Adipose tissue (tissue), 3 donors: ENCODE results near the gene BMPR1A. TPM values are rescaled to one million over a fixed set of nuclear protein-coding genes. Genes with fewer than 3 reads are reported as not detected.

Experiments
- H3K27ac ChIP-seq: one replicate; pipeline ENCODE4 v1.5.1; 2013; ENCODE audit warnings: low read depth, low read length
- WGBS, 3 donors: extraction: QIAGEN DNeasy Blood & Tissue Kit; methylation state at CpG; one replicate each; pipeline ENCODE4 v1.1.7; 2013; 5-methylcytosine and 5-hydroxymethylcytosine counted together
- polyA plus RNA-seq, 3 donors: library from polyadenylated mRNA; stranded (reverse); fragments of 200-250 nt; gene quantifications; one replicate each; pipeline ENCODE4 v1.2.3, GENCODE V29; 2013
- donor health status: healthy with polysubstance abuse.
- donor health status: Bipolar disorder and iron deficiency.
- donor health status: healthy.

The BMPR1A gene
- 10 to 100 TPM in 2 of 3 donors, 1 to 10 TPM in 1; 6.5 to 12.8 (median 12.3) TPM for polyA plus RNA-seq

DNA sequence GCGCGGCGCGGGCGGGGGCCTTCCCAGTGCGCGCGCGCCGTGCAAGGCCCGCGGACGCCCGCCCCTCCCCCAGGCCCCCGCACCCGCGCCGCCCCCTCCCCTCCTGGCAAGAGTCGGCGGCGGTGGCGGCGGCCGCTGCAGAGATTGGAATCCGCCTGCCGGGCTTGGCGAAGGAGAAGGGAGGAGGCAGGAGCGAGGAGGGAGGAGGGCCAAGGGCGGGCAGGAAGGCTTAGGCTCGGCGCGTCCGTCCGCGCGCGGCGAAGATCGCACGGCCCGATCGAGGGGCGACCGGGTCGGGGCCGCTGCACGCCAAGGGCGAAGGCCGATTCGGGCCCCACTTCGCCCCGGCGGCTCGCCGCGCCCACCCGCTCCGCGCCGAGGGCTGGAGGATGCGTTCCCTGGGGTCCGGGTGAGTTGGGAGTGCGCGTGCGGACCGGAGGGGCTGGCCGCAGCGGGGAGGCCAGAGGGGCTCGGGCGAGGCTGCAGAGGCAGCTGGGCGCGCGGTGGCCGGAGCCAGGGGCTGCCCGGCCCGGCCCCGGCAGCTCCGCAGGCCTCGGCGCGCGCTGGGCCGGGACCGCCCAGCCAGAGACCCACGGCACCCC, at the start of gene BMPR1A:
BMPR1A (plus strand) TSS at position 109 of the 602 bp plus-strand sequence. CDS start 119,400 bp downstream, outside the sequence.
- 0 to 3% (median 1%) methylated on average over 19 to 80 of the region's 85 CpGs for WGBS, 3 donors
- H3K27ac ChIP-seq: no peak within 1 kb of the TSS

DNA sequence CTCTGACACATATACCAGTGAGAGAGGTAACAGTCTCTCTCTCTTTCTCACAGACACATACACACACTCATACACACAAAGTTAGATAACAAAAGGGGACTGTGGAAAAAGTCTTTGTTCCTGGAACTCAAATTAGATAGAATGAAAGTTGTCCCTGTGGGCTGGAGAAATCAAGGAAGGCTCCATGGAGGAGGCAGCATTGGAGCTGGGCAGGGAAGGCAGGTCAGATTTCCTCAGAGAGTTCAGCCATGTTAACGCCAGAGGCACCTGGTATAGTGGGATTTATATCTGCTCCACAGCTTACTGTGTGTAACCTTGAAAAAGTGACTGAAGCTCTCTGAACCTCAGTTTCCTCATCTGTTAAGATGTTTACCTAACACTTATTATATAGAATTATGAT, 49.4 kb upstream of the BMPR1A start:
- H3K27ac ChIP-seq: no peak overlapping the region
- 84 to 96% (median 94%) methylated on average over 1 of the region's 1 CpG for WGBS, 3 donors

DNA sequence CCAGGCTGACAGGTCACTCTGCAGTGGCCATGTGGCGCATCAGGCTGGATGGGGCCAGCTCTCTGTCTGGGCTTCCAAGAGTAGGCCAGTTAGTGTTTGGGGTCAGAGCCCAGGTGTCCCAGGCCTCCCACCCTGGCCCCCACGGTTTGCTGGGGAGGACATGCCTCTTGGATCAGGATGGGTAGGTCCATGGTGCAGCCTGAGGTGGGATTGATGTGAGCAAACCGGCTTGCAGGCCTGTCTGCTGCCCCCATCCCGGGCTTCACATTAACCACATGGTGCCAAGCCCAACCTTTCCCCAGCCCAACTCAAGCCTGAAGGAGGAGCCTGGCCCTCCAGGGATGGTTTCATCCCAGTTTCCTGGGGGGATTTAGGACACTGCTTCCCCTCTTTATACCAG, 48.9 kb upstream of the BMPR1A start:
- WGBS, 3 donors: 67 to 70% (median 69%) methylated on average over 4 of the region's 4 CpGs
- no peak overlapping the region for H3K27ac ChIP-seq

DNA sequence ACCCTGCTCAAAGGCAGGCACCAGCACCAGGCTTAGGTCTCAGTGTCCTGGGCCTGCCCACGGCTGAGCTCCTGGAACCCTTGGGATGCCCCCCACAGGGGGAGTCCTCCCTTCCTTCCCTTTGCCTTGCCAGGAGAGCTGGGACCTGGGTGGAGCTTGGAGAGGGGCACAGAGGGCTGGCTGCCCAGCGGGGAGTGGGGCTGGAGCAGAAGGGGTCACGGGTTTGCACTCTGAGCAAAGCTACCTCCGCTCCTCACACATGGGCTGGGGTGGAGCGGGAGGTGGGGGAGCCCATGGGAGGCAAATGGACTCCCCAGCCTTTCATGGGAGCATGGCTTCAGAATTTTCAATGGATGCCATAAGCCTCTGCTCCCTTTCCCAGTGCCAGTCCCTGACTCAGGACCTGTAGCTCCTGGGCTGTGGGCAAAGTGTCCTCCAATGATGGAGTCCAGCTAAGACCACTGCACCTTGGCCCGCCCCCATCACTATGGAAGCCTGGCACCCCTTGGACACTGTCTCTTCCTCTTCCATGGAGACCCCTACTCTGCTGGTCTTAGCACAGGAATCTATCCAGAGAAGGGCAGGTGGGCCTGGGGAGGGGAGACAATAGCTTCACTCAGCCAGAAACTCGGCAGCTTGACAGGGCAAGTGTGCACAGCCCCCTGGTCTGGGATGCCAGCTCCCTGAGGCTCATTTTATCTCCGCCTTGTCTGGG, 48.2 kb upstream of the BMPR1A start:
- H3K27ac ChIP-seq: no peak overlapping the region
- WGBS, 3 donors: 85 to 91% (median 88%) methylated on average over 8 of the region's 8 CpGs

DNA sequence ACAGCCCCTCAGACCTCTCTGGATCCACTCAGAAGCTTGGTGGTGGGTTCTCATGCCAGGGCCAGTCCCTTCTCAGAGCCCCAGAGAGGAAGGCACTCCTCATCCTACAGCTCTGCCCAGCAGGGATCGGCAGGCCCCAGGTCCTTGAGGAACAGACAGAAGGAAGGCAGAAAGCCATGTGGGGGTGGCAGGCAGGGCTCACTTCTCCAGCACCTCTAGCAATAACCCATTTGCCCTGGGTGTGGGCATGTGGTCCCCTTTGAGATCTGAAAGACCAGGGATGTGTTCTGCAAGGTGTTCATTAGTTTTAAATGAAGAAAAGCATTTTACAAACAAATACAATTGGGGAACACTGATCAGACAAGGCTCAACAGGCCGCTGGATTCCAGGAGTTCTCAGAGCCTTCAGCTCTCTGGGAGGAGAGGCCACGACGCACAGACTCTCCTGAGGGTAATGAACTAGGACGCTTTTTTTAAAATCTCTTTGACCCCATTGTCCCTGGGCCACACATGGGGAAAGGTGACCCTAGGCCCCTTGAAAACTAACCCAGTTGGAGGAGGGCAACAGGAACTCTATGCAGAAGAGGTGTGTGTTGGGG, 47.5 kb upstream of the BMPR1A start:
- 67 to 78% (median 68%) methylated on average over 5 of the region's 5 CpGs for WGBS, 3 donors
- no peak overlapping the region for H3K27ac ChIP-seq

DNA sequence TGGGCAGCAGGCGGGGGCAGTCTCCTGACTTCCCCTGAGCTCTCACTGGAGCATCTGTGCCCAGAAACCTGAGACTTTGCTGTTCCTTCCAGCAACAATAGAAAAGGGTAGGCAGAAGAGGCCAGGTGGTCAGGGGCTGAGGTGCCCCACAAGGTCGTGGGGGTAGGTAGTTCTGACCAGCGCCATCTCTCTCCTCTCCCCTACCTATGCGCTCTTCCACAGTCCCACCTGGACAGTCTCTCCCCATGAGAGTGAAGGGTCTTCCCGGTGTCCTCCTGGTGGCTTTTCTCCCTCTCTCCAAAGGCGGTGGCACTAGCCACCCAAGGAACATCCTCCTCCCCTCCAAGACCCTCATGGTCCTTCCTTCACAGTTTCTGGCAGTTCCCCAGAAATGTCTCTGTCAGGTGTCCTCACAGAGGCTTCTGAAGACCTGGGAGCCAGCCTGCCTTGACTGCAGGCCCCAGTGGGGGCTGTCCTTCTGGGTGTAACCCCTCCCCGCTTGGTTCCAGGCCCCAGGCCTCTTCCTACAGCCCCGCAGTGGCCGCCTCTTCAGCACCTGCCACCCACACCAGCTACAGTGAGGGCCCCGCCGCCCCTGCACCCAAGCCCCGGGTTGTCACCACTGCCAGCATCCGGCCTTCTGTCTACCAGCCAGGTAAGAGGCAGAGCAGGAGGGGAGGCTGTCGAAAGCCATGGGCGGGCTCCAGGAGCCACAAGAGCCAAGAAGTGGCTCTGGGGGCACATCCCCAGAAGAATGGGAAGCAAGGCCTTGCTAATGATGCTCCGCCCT, 46.8 kb upstream of the BMPR1A start:
- WGBS, 3 donors: 89 to 95% (median 93%) methylated on average over 16 of the region's 16 CpGs
- no peak overlapping the region for H3K27ac ChIP-seq

DNA sequence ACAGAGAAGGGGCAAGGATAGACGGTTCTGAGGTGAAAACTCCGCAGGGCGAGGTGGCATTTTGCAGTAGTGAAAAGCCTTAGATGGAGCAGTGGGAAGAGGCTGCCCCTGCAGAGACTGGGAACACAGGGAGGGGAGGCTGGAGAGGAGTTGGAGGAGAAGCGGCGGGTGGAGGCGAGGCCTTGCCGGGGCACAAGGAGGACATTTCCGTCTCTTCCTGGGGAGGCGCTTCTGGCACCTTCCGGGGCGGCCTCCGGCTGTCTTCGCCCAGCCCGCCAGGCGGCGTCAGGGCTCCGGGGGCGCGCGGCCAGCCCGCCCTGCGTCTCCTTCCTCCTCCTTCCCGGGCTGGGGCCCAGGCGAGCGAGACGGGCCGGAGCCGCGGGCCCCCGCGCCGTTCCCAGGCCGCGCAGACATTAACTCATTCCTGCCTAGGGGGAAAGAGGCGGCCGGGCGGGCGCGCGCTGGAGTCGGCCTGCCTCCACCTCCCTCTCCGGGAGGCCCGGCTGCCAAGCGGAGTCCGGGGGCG, 45.4 kb upstream of the BMPR1A start:
- 3 to 8% (median 5%) methylated on average over 21 to 46 of the region's 46 CpGs for whole genome bisulfite sequencing, 3 donors
- no peak overlapping the region for H3K27ac ChIP-seq

DNA sequence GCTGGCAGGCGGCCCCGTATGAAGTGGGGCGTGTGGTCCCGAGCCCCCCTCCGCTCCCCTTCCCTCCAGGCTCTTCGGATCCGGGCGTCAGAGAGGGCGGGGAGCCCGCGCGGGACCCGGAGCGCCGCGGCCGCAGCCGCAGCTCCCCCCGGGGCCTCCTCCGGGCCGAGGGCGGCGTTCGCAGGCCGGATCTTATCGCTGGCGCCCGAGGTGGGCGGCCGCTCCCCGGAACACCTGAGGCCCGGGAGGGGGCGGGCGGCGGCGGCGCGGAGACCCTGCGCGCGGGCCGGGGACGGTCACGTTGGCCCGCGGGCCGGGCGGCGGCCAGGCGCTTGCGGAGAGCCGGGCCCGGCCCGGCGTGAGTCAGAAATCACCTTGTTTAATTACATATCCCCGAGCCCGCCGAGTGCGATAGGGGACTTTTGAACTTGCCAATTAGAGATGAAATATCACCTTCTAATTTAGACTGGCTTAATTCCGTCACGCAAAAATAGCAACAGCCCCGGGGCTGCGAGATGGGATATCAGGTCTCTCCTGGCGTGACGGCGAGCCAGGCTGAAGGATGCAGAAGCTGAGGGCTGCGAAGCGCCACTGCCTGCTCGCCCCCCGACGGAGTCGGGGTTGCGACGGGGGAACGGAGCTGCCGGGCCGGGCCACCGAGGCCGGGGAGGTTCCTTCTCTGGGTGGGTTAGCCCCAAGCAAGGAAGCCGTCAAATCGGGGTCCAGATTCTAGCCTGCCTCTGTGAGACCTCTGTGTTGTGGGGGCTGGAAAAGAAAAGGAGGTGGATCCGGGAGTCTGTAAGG, 44.7 kb upstream of the BMPR1A start:
- no peak overlapping the region for H3K27ac ChIP-seq
- 0 to 1% (median 0%) methylated on average over 73 to 82 of the region's 82 CpGs for WGBS, 3 donors

DNA sequence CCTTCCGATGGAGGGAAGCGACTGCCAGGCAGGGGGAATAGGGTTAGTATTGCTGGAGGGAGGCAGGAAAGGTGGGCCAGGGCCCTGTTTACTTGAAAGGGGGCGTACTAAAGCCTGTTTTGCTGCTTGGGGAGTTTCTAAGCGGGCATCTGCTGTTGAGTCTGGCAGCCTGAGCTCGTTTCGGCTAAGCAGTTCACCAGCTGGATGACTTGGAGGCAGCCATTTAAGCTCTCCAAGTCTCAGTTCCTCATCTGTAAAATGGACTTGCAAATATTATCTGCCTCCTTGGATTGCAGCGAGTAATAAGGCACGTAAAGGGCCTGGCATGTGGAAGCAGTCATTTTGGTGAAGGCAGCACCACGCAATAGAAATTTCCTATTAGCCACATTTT, 44.1 kb upstream of the BMPR1A start:
- H3K27ac ChIP-seq: no peak overlapping the region
- 43 to 48% (median 48%) methylated on average over 9 of the region's 9 CpGs for WGBS, 3 donors

DNA sequence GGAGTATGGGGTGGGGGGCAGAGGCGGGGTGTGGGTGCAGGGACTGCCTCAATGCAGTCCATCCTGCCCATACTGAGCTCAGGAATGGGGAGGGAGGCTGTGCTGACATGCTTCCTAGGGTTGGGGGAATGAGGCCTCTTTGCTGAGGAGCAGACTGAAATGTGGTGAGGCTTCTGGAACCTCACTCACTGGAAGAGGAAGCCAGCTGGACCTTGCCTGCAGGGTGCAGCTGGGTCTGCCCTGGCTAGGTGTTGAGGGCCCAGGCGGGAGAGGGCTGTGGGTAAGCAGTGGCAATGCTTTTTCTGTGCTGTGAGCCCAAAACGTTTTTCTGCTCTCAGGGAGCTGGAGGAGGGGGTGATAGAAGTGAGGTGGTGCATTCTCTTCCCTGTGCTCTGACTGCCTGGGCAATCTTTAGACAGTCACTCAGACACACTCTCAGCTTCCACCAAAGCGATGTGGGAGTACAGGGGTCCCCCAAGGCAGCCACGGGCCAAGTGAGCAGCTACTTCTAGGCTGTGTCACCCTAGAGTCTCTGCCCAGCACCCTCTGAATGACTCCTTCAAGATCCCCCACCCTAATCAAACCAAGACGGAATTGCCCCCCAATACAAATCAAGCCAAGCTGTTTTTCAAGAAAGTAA, 41.1 kb upstream of the BMPR1A start:
- WGBS, 3 donors: 70 to 77% (median 74%) methylated on average over 6 of the region's 6 CpGs
- H3K27ac ChIP-seq: no peak overlapping the region

DNA sequence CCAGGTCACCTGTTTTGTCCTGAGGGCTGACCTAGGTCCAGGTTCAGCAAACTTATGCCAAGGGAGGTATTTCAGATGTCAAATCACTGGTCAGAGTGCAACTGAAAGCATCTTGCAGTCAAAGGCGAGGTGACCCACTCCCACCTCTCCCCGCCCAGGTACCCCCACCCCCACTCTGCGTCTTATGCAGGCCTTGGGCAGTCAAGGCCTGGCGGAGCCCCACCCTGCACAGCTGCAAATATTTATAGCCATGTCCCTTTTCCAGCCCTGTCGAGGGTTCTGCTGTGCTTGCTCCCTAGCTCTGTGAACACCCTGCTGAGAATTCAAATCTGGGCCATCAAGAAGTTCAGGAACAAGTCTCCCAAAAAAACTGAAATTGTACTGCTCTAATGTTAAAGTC, 40.6 kb upstream of the BMPR1A start:
- no peak overlapping the region for H3K27ac ChIP-seq

DNA sequence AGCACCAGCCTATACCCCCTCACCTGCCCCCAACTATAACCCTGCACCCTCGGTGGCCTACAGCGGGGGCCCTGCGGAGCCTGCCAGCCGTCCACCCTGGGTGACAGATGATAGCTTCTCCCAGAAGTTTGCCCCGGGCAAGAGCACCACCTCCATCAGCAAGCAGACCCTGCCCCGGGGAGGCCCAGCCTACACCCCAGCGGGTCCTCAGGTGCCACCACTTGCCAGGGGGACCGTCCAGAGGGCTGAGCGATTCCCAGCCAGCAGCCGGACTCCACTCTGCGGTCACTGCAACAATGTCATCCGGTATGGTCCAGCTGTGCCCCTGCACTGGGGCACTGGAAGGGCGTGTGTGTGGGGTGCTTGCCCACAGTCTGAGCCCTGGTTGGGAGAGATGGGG, 40.0 kb upstream of the BMPR1A start:
- WGBS, 3 donors: 89 to 97% (median 92%) methylated on average over 12 to 13 of the region's 13 CpGs
- no peak overlapping the region for H3K27ac ChIP-seq

More for the DNA sequence above, 40.6 kb upstream of the BMPR1A start:
- WGBS, 3 donors: 75 to 80% (median 76%) methylated on average over 5 of the region's 5 CpGs

DNA sequence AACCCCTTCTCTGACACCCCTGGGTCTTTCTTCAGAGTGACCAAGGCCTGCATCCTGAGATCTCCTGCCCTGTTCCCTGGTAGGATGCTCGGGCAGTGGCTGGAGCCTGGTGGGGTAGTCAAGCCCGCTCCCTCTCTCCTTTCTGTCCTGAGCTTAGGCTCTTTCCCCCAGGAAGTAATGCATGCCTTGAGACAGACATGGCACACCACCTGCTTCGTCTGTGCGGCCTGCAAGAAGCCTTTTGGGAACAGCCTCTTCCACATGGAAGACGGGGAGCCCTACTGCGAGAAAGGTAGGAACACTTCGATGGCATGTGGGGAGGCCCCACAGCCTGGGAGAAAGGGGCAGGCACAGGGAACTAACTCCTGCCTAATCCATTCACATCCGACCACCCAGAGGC, 37.9 kb upstream of the BMPR1A start:
- 92 to 94% (median 93%) methylated on average over 8 of the region's 8 CpGs for WGBS, 3 donors
- no peak overlapping the region for H3K27ac ChIP-seq

DNA sequence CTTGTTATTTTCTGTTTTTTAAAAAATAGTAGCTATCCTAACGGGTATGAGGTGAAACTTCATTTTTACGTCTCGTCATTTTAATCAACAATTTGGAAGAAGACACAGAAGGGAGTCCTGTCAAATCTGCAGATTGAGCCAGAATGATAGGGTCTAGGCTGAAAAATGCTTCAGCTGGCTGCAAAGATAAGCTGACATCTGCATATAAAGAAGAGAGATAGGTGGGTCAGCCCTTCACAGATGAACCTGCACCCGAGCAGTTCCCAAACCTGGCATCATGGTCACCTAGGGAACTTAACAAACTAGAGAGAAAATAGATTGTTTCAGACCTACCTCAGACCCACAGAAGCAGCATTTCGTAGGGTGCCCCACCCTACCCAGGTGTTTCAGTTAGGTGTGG, 35.2 kb upstream of the BMPR1A start:
- 82 to 90% (median 84%) methylated on average over 5 of the region's 5 CpGs for WGBS, 3 donors
- no peak overlapping the region for H3K27ac ChIP-seq

DNA sequence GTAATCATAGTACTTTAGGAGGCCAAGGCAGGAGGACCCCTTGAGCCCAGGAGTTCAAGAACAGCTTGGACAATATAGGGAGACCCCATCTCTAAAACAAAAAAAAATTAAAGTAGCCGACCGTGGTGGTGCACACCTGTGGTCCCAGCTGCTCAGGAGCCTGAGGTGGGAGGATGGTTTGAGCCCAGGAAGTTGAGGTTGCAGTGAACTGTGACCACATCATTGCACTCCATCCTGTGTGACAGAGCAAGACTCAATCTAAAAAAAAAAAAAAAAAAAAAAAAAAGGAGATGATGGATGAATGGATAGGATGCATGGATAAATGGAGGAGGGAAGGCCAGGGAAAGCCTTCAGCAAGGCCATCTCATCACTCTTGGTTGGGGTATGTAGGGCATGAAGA, 33.4 kb upstream of the BMPR1A start:
- 78 to 93% (median 80%) methylated on average over 2 of the region's 2 CpGs for WGBS, 3 donors
- no peak overlapping the region for H3K27ac ChIP-seq

DNA sequence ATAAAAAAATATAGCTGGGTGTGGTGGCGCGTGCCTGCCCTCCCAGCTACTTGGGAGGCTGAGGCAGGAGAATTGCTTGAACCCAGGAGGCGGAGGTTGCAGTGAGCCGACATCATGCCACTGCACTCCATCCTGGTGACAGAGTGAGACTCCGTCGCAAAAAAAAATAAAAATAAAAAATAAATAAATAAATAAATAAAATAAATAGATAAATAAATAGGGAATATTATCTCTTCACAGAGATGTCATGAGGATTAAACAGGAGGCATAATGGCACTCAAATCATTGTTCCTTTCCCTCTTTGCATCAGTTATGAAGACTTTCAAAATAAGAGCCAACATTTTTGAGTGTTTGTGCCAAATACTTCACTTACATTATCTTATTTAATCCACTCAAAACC, 32.0 kb upstream of the BMPR1A start:
- no peak overlapping the region for H3K27ac ChIP-seq
- WGBS, 3 donors: 97 to 98% (median 98%) methylated on average over 6 of the region's 6 CpGs

DNA sequence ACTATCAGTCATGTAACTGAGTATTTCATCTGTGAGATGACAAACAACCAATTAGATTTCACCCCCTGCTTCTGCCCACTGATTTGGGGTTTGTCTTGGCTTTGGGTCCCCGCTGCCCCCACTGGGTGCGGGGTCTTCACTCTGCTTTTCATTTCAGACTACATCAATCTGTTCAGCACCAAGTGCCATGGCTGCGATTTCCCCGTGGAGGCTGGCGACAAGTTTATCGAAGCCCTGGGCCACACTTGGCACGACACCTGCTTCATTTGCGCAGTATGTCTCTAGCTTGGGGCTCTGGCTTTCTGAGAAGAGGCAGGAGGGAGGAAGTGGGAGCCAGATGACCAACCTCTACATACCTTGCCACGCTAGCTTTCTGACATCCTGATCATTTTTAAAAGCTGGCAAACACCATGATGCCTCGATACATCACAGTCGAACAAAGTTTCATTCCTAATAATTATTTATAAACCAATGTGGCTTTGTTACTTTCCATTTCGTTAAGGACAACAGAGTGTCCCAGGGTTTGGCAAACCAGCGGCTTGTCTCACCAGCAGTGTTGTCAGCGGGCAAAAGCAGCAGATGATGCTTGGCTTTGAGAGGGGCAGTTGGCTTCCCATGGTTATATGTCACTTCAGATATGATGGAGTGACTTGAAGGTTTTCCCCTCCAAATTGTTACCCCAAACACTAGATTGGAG, 30.3 kb upstream of the BMPR1A start:
- WGBS, 3 donors: 90 to 95% (median 92%) methylated on average over 14 of the region's 14 CpGs
- no peak overlapping the region for H3K27ac ChIP-seq
